Measurements from ENCODE around the gene NID2.

Gene NID2

GRCh38 chr14:52029881-52030280 is 39.0 kb downstream of the NID2 start:
- no peak for DNase-seq (ENCODE audit: low read depth)

DNA sequence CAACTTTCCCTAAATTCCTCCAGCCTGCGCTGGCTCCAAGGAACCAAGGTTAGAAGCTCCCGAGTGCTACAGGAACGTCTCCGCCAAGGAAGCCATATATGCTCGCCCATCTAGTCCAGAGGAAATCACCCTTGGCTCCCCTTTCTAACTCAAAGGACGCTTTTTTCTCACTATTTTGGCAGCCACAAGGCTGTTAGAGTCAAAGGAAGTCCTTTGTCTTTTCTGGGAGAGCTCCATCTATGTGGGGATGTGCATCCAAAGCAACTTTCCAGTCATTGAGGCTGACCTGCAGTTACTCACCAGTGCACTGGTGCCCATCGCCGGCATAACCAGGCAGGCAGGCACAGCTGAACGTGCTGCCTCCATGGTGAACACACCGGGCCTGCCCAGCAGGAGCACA is 42.0 kb downstream of the NID2 start:
- DNase-seq (ENCODE audit: low read depth): no peak

DNA sequence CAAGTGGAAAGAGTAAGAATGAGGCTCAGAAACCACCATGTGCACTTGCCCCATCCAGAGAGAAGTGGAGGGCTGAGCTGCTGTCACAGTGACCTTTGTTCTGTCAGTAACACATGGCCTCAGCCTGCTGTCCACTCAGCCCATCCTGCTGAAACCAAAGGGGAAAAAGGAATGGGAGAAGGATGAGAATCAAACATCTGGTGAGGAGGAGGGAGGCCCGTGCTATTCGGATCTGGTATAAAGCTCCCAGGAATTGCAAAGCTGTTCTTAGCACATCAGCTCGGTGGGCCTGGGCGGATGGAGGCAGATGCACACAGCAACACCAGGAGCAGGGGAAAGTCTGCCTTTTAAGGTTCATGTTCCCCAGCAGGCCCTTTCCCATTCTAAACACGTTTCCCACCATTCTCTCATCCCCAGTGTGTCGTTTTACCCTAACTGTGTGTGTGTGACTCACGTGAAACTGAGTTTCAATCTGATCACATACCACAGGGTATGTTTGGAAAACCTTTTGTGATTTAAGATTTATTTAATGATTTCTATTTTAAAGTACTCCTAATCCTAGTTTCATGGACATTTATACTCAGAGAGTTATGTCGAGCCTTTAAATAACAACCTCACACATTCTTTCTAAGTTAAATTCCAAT is 42.7 kb downstream of the NID2 start:
- no peak for DNase-seq (ENCODE audit: low read depth)

- DNase-seq (ENCODE audit: low read depth): no peak
These were observed 43.5 kb downstream of the NID2 start for GRCh38 chr14:52025310-52025709.

DNA sequence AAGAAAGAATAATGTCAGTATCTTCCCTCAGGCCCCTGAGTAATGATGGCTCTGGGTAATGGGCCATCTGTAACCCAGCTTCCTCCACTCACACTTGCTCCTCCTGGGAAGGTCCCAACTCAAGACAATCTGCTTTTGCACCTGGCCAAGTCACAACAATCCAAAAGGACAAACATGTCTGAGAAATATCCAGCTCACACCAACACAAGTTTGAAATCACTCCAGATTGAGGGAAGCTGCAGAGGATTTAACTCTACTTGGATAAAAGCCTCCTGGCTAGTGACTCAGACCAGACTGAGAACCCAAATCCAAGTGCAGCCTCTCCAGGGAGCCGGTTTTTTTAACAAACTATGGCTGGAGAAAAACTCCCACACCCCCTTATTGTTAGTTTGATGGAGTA is 45.3 kb downstream of the NID2 start:
- no peak for DNase-seq (ENCODE audit: low read depth)

GRCh38 chr14:52021957-52022600 is 46.8 kb downstream of the NID2 start:
- DNase-seq (ENCODE audit: low read depth): no peak

DNA sequence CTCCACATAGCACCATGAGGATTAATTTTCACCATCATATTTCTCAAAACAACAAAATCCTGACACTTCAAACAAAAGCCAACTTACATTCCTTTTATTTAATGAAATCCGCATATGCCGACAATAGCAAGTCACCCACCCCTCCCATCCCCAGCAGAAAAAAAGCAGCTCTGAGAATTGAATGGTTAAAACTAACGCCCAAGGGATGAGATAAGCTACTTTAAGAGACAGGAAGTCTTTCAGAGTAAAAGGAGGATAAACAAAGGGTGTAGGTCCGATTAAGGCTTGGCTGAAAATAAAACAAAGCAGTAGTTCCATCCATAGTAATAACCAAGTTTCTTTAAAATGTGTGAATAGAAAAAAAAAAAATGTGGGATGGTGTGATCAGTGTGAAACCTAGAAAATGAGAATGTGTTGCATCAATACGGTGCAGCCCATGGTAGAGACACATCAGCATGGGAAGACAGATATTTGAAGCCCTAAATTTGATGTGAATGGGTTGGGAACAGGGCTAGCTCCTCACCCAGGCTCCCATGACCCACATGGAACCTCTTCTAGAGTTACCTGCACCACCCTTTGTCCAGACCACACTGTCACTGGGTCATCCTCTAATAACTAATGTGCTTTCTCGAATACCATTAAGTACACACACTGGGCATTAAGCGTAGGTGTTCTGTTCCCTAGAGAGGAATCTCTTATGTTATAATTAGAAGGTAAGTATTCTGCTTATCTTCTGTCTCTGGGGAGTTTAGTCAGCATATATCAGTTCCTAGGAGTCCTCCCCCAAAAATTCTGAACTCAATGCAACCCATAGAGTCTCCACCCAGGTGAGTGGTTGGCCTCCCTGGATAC is 47.8 kb downstream of the NID2 start:
- DNase-seq (ENCODE audit: low read depth): no peak

DNA sequence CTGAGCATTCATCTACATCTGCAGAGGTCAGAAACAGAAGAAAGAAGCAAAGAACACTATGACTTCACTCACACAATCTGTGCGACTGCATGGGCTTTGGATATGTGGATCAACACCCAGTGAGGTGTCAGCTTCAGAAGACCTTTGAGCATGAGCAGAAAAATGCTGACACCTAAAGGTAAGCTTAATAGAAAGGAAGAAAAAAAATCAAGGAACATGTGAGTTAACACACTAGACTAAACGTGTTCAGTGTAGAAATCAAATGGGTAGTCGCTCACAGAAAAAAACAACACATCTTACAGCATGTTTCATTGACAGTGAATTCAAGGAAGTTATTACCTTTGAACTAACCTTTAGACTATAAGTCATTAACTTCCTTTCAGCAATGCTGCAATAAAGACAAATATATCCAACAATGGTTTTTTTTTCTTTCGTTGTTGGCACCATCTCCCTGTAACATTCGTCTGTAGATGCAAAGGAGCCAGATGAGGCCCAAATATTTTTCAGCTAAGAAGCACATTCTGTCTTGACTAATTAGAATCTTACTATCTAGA is 48.6 kb downstream of the NID2 start:
- DNase-seq (ENCODE audit: low read depth): no peak

GRCh38 chr14:52018970-52019369 is 49.9 kb downstream of the NID2 start:
- no peak for DNase-seq (ENCODE audit: low read depth)

DNA sequence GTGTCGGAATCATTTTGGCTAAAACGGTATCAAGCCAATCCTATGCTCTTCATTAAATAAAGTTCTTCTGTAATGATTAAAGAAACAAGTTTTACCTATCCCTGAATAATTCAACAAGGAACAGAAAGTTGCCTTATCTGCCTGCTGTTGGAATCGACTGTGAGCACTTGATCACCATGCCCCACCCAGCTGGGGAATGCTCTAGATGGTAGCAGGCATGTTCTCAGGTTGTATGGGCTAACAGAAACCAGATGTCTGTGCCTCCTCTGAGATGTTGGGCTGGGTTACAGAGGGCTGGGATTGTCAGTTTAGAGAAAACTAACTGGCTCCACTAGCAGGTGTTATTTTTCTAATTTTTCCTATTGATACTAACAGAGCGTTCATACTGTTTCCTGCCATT is 50.6 kb downstream of the NID2 start:
- DNase-seq (ENCODE audit: low read depth): no peak

GRCh38 chr14:52015411-52016030 is 53.3 kb downstream of the NID2 start:
- no peak for DNase-seq (ENCODE audit: low read depth)

DNA sequence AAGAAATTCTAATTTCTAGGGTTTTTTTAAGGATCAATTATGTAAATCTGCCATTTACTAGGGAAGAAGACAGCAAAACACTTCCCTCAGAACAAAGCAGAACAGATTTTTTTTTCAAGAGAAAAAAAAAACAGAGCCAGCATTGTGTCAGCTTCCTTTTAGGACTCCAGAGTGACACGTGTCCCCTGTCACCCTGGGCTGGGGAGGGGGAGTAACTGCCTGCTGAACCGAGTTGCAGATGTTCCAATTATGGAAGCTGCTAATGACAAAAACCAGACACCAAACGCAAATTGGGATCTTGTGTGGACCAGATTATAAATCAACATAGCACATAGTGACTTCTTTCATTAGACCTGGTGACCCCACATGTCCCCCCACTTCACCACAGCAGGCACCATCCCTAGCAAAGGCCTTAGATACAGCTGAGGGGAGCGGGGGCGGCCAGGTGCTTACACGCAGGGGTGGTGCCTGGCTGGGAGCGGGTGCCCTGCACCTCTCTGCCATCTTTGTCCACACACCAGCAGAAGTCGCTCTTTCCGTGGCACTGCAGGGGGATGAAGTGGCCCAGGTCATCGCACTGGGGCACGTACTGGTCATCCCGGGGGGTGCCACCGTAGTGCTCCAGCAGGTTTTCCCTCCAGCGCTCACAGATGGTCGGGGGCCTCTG is 54.1 kb downstream of the NID2 start:
- DNase-seq (ENCODE audit: low read depth): no peak

DNA sequence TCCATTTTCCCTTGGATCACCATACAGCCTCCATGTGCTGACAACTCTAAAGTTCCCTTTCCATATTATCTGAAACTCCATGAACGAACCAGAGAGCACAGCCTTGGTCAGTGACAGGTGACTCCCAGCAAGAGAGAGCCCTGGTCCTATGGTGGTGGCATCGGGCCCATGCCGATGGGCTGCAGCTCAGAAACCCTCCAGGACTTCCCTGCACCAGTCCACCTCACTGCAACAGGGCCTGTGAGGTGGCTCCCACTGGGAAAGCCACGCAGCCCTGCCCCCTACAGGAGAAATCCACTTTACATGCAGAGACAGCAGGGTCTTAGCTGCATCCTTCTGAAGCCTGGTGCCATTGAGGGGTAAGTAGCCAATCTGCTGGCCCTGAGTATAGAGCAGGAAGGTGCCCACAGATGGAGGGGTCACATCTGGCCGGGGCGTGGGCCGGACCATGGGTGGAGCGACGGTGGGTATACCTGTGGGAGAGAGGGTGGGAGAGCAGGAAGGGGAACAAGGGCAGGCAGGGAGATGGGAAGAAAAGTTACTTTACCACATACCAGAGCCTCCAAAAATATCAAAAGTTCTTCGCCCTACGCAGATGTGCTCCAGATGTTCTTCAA is 54.8 kb downstream of the NID2 start:
- no peak for DNase-seq (ENCODE audit: low read depth)

GRCh38 chr14:52012635-52013034 is 56.2 kb downstream of the NID2 start:
- no peak for DNase-seq (ENCODE audit: low read depth)

DNA sequence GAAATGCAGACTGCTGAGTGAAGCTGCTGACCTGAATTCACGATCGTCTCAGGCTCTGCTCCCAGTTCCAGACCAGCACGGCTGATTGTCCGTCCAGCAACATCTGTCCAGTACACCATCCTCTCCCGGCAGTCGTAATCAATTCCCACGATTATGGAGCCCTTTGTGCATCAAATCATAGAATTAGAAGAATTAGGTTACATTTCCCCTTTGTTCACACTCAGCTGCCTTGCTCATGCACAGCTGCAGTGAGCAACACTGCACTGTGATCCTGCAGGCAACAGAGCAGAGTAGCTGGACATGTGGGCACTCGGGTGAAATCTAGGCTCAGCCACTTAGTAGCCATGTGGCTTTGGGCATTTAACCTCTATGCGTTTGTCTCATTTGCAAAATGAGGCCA is 57.3 kb downstream of the NID2 start:
- no peak for DNase-seq (ENCODE audit: low read depth)

GRCh38 chr14:52010173-52010693 is 58.6 kb downstream of the NID2 start:
- DNase-seq (ENCODE audit: low read depth): no peak

GRCh38 chr14:52008136-52008535 is 60.7 kb downstream of the NID2 start:
- no peak for DNase-seq (ENCODE audit: low read depth)

DNA sequence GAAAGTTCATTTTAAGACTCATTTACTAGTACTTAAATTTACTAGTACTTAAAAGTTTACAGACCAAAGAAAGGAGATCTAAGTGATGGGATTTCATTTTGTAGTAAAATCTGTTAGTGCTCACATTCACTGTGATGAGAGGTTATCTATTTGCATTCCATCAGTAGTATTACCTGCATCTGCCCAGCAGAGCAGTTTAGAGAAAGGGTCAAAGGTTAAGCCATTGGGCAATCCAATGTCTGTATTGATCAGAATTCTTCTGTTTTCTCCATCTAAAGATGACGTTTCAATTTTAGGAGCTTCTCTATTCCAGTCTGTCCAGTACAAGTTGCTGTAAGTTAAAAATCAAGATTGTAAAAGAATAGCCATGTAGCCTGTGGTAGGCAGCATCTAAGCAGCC is 61.2 kb downstream of the NID2 start:
- no peak for DNase-seq (ENCODE audit: low read depth)

GRCh38 chr14:52007211-52007610 is 61.6 kb downstream of the NID2 start:
- DNase-seq (ENCODE audit: low read depth): no peak

DNA sequence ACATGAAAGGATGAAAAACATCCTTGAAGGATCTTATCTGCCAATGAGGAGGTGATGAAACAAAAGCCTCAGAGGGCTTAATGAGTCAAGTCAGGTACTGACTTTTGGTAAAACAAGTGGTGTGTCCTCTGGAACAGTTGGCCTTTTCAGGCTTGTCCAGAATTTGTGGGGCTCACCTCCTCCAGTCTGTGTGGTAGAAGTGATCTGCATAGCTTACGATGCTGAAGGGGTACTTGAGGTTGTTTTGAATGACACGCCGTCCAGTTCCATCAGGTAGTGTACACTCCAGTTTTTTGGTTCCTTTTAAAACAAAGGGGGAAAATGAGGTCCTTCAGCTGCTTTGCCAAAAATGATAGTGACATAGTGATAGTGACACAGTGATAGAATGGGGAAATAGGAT is 62.5 kb downstream of the NID2 start:
- no peak for DNase-seq (ENCODE audit: low read depth)

DNA sequence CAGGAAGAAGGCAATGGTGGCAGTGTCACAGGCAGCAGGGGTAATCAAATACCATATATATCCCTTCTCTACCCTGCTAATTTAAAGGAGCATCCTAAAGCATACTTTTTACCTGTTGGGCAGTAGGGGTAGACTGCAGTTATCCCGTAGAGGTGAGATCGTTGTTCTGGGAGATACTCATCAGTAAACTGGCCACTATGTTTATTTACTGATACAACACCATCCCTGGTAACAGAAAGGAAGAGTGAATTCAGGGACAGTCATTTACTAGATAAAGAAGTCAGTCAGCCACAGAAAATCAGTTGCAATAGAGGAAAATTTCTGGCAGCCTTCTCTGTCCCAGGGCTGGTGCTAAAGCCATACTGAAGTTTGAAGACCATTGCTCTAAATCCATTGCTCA is 63.2 kb downstream of the NID2 start:
- no peak for DNase-seq (ENCODE audit: low read depth)

Data from stimulated activated CD8-positive, alpha-beta memory T cell treated with anti-CD3 and anti-CD28 coated beads, Interleukin-7, amount 100 ng/mL, for 24 hours (primary cell).